Measurements from ENCODE around the gene FAM200C.
"Not testable (repeated sequence)": the region's sequence is repeated elsewhere in the genome, so short reads cannot be mapped to it uniquely, and the experiment has no call there.

The FAM200C gene

GRCh38 chr5:160399402-160400353 is at the start of gene FAM200C:
Gene FAM200C, minus strand, starts transcription at chr5:160400054. Its CDS starts 4,564 bp downstream, at chr5:160395490.
- peak; percentile 73 for DNase-seq (ENCODE audit: low read depth)

DNA sequence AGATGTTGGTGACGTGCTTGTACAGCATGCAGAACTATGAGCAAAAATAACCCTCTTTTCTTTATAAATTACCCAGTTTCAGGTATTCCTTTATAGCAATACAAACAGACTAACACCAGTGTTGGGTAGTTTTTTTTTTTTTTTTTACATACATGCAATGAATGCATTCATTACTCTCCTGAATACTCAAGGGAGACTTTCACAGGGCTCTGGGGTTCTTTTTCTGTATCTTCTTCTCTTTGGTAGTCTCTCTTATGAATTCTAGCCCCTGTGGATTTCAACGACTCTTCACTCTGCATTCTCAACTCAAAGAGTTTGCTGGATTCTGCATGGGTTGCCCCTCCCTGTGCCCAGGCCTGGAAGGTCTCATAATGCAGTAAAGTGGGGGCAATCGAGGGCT is 49.6 kb upstream of the FAM200C start:
- no peak for DNase-seq (ENCODE audit: low read depth)

- no peak for DNase-seq (ENCODE audit: low read depth)
Observed at GRCh38 chr5:160448886-160449285, 49.0 kb upstream of the FAM200C start.

DNA sequence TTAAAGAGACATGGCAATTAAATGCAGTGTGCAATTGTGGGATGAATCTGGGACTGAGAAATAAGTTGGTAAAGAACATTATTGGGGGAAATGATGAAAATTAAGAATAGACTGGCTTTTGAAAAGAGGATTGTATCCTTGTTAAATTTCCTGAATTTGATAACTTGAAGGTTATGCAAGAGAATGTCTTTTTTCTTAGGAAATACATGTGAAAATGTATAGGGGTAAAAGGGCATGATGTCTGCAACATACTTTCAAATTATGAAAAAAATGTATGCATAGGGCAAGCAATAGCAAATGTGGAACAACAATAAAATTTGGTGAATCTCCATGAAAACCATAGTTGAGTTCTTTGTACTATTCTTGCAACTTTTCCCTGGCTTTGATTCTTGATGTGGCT is 45.9 kb upstream of the FAM200C start:
- DNase-seq (ENCODE audit: low read depth): no peak

DNA sequence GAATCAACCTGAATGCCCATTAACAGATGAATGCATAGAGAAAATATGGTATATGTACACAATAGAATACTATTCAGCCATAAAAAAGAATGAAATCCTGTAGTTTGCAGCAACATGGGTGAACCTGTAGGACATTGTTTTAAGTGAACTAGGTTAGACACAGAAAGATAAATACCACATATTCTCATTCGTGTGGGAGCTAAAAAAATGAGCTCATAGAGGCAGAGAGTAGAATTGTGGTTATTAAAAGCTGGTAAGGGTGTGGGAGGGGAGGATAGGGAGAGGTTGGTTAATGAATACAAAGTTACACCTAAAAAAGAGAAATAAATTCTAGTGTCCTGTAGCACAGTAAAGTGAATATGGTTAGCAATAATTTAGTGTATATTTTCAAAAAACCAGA is 45.3 kb upstream of the FAM200C start:
- no peak for DNase-seq (ENCODE audit: low read depth)

DNA sequence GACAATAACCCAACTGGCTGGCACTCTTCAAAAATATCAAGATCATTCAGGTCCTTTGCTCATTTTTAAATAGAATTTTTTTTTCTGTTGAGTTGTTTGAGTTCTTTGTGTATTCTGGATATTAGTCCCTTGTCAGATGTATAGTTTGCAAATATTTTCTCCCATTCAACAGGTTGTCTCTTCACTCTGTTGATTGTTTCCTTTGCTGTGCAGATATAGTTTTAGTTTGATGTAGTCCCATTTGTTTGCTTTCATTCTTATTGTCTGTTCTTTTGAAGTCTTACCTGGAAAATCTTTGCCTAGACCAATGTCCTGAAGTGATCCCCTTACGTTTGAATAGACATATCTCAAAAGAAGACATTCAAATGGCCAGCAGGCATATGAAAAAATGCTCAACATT is 44.6 kb upstream of the FAM200C start:
- DNase-seq (ENCODE audit: low read depth): no peak

GRCh38 chr5:160442824-160443431 is 43.1 kb upstream of the FAM200C start:
- DNase-seq (ENCODE audit: low read depth): no peak

DNA sequence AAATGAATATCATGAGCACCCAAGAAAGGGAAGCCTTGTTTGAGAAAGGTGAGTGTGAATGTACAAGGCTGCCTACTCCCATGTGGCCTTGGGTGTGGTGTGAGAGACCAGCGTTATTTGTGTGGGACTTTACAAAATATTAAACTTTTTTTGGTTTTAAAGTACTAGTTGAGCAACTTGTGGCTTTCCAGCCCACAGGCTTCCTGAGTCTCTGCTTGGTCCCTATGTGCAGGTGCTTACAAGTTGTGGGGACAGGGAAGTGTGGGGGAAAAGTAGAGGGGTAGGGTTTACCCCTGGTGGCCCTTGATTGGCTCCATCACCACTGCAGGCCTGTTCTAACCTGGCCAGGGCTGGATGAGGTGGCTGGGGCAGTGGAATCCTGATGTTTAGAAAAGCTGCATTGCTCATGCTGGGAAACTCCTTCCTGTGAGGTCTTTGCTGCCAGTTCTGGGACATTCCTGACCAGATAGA is 41.5 kb upstream of the FAM200C start:
- DNase-seq (ENCODE audit: low read depth): no peak

DNA sequence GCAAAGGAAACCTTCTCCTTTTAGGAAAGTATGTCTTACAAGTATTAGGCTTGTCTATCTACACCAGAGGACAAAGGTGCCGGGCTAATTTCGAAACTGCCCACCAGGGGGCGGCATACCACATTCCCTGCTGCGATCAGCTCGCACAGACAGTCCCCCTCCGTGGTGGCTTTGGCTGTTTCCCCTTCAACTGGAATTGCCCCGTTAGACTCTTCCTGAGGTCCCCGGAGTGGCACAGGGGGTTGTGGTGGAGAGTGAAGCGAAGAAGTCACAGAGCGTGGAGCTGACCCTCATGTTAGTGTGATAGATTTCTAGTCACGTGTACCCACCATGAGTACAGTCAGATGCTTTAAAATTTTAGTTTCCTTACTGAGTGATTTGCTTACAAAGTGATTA is 39.3 kb upstream of the FAM200C start:
- DNase-seq (ENCODE audit: low read depth): peak; percentile 52

GRCh38 chr5:160438316-160439204 is 38.7 kb upstream of the FAM200C start:
- DNase-seq (ENCODE audit: low read depth): peak; percentile 25

GRCh38 chr5:160437271-160437670 is 37.4 kb upstream of the FAM200C start:
- no peak for DNase-seq (ENCODE audit: low read depth)

GRCh38 chr5:160436661-160437060 is 36.8 kb upstream of the FAM200C start:
- DNase-seq (ENCODE audit: low read depth): not testable (repeated sequence)

- no peak for DNase-seq (ENCODE audit: low read depth)
Observed at GRCh38 chr5:160436017-160436416, 36.2 kb upstream of the FAM200C start.

DNA sequence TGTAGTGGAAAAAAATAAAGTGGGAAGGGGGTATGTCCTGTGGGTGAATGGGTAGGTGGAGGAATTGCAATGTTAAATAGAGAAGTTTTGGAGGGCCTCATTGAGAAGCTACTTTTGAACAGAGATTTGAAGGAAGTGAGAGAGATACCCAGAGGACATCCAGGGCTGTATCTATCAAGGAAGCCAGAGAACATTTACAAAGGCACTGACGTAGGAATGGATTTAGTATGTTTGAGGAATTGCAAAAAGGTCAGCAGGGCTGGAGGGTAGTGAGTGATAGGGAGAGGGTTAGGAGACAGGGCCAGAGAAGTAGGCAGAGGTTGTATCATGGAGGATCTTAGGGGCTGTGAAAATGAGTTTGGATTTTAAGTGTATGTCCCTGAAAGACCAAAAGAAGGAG is 35.7 kb upstream of the FAM200C start:
- DNase-seq (ENCODE audit: low read depth): no peak

DNA sequence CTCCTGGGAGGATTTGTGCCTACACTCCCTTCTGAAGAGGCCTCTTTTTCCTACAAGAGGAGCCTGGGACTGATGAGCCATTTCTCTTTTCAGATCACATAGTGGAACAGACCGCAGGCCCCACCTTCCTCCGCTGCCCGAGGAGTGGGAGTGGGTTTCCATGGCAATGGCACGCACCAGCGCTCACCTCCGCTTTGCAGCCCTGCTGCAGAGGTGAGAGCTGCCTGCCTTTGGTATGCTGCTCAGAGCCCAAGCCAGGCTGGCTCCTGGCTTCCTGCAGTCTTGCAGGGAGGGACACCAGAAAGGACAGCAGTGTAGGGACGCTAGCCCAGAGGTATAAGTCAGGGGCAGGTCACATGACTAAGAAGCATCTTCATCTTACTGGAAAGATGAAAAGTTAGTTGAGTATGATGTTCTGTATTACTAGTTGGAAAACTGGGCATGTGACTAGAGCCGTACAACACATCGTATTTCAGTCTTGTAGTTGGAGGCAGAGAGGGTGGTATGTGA is 34.2 kb upstream of the FAM200C start:
- DNase-seq (ENCODE audit: low read depth): no peak

- no peak for DNase-seq (ENCODE audit: low read depth)
Observed at GRCh38 chr5:160432787-160433186, 32.9 kb upstream of the FAM200C start.

- DNase-seq (ENCODE audit: low read depth): no peak
Observed at GRCh38 chr5:160432196-160432595, 32.3 kb upstream of the FAM200C start.

GRCh38 chr5:160427607-160428006 is 27.8 kb upstream of the FAM200C start:
- DNase-seq (ENCODE audit: low read depth): no peak

DNA sequence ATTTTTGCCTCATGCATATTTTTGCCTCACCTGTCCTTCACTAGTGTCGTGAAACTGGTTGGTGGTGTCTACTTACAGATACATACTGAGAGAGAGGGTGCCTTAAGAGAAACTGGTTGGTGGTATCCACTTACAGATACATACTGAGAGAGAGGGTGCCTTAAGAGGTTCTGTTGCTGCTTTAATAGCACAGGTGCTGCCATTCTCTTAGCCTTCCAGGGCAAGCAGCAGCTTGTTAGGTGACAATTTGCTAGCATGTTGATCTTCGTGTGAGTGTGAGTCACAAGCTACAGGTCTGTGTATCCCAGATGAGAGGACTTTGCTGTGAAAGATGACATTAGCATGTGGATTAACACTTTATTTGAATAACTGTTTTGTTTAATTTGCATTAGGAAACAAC is 23.2 kb upstream of the FAM200C start:
- DNase-seq (ENCODE audit: low read depth): no peak

GRCh38 chr5:160421625-160422258 is 21.9 kb upstream of the FAM200C start, which contains the start of gene PTTG1:
Gene PTTG1, plus strand, starts transcription at chr5:160421855. Its CDS starts 458 bp downstream, at chr5:160422313.
- peak; percentile 89 for DNase-seq (ENCODE audit: low read depth)

DNA sequence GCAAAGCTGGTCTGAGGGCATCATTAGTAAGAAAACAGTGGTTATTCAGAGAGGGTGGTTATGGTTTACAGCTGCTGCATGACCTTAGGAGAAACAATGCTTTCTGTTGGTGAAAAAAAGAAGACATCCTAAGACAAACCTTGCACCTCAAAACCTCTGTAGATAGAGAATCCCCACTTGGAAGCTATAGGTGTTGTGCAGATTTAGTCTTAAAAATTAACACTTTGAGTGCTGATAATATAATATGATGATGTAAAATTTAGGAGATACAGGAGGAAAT is 20.4 kb upstream of the FAM200C start:
- no peak for DNase-seq (ENCODE audit: low read depth)

All from HS-5 (cell line).